Cardiac muscle cell (in vitro differentiated cells and primary cell): ENCODE measurements around the gene TSPOAP1. TPM values are rescaled to one million over a fixed set of nuclear protein-coding genes. Genes with fewer than 3 reads are reported as not detected.

Source experiments
- DNase-seq, 2 donors: peaks; one replicate each; pipeline versions ENCODE4 v3.0.0 to v3.0.0-alpha.2; 2010 to 2017; ENCODE audit warnings: low read depth in 1 of 2, low spot score in 1 of 2
- H3K27ac ChIP-seq: fragments of 200-600 bp; sonication (generic); 2 replicates; pipeline ENCODE4 v1.5.1; 2016
- H3K27me3 ChIP-seq: fragments of 200-600 bp; sonication (generic); 2 replicates; pipeline ENCODE4 v1.6.0; 2016; ENCODE audit warnings: control low read depth
- H3K36me3 ChIP-seq: fragments of 200-600 bp; sonication (generic); 2 replicates; pipeline ENCODE4 v1.5.1; 2016; ENCODE audit warnings: control low read depth
- H3K4me1 ChIP-seq: fragments of 200-600 bp; sonication (generic); 2 replicates; pipeline ENCODE4 v1.8.1; 2017; ENCODE audit warnings: low read depth, mild to moderate bottlenecking, mixed run types
- H3K4me3 ChIP-seq: fragments of 200-600 bp; sonication (generic); 2 replicates; pipeline ENCODE4 v1.5.1; 2016; ENCODE audit warnings: mild to moderate bottlenecking
- H3K9me3 ChIP-seq: fragments of 200-600 bp; sonication (generic); 2 replicates; pipeline ENCODE4 v1.5.1; 2017; ENCODE audit warnings: low read depth, mild to moderate bottlenecking, control low read depth
- polyA plus RNA-seq: library from polyadenylated mRNA; unstranded; fragments of >200 nt; fragmentation: Nextera tagmentation; extraction: Ambion mirVana; gene quantifications from 2 replicates; pipeline ENCODE4 v1.2.1, GENCODE V29; 2016
- total RNA-seq: library from RNA; depleted of rRNA; stranded (reverse); fragments of >200 nt; gene quantifications from 2 replicates; pipeline ENCODE4 v1.2.3, GENCODE V29; 2016
- TF ChIP-seq, protein P1 (sequence below): IDR thresholded peaks from 2 replicates; pipeline ENCODE4 v1.5.1; 2012; ENCODE audit warnings: low read depth, mild to moderate bottlenecking, low read length

Gene TSPOAP1
- total and polyA plus RNA-seq, 2 experiments from 2014 or later, result 77.5 to 92.1 TPM

DNA sequence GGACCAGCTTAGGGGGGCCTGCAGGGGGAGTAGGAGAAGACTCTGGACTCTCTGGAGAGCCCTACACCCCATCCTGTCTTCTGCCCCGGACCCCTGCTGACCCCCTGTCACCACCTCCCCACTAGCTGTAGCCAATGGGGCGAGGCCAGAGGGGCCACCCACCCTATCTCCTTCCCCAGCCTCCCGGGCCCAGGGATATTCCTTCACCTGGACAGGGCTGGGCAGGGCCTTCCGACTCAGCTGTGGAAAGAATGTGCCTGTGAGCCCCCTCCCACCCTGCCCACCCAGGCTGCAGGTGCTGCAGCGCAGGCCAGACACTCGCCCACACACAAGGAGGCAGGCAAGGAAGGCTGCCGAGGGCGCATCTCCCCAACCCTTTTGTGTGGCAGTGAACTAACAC lies 23.0 kb downstream of the TSPOAP1 start:
- Histone ChIP-seq H3K4me3 (no peak overlapping the region), H3K27me3 (no peaks in the 10 kb centered on the region), H3K36me3 (no peaks in the 10 kb centered on the region), H3K4me1 (no peaks in the 10 kb centered on the region), H3K9me3 (no peaks in the 10 kb centered on the region), H3K27ac (no peak overlapping the region)
- TF ChIP-seq, protein P1, sequence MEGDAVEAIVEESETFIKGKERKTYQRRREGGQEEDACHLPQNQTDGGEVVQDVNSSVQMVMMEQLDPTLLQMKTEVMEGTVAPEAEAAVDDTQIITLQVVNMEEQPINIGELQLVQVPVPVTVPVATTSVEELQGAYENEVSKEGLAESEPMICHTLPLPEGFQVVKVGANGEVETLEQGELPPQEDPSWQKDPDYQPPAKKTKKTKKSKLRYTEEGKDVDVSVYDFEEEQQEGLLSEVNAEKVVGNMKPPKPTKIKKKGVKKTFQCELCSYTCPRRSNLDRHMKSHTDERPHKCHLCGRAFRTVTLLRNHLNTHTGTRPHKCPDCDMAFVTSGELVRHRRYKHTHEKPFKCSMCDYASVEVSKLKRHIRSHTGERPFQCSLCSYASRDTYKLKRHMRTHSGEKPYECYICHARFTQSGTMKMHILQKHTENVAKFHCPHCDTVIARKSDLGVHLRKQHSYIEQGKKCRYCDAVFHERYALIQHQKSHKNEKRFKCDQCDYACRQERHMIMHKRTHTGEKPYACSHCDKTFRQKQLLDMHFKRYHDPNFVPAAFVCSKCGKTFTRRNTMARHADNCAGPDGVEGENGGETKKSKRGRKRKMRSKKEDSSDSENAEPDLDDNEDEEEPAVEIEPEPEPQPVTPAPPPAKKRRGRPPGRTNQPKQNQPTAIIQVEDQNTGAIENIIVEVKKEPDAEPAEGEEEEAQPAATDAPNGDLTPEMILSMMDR, result no peak
- no peak for DNase-seq

DNA sequence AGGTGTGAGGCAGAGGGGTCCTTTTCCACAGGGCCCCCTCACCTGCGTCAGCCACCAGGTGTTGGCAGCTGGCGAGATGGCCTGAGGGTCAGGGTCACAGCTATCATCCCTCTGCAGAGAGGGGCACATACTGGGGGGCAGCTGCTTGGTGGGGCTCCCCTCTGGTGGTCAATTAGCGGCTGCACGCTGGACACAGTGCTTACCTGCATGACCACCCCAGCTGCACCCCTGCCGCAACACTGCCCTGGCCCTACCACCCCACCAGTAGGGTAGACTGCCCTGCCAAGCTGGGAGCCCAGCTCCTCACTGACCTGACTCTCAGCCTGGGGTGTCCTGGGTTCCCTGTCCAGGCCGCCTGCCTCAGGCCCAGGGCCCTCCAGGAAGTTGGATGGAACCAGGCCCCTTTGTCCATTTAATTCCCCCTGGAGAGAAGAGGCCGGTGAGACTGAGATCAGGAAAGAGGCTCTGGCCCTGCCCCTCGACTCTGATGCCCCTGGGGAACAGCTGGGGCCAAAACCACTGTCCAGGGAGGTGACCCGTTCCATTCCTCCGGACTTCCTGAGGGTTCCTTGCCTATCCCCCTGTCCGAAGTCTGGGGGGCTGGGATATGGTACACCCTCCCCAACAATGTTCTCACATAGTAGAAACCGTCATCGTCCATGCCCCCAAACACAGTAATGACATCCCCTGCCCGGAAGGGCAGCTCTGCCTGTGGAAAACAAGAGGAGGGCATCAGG lies 23.7 kb downstream of the TSPOAP1 start:
- Histone ChIP-seq H3K27me3 (no peaks in the 10 kb centered on the region), H3K36me3 (no peaks in the 10 kb centered on the region), H3K27ac (no peak overlapping the region), H3K4me3 (no peak overlapping the region), H3K9me3 (no peaks in the 10 kb centered on the region), H3K4me1 (no peaks in the 10 kb centered on the region)
- TF ChIP-seq, protein P1, result no peak
- no peak for DNase-seq

DNA sequence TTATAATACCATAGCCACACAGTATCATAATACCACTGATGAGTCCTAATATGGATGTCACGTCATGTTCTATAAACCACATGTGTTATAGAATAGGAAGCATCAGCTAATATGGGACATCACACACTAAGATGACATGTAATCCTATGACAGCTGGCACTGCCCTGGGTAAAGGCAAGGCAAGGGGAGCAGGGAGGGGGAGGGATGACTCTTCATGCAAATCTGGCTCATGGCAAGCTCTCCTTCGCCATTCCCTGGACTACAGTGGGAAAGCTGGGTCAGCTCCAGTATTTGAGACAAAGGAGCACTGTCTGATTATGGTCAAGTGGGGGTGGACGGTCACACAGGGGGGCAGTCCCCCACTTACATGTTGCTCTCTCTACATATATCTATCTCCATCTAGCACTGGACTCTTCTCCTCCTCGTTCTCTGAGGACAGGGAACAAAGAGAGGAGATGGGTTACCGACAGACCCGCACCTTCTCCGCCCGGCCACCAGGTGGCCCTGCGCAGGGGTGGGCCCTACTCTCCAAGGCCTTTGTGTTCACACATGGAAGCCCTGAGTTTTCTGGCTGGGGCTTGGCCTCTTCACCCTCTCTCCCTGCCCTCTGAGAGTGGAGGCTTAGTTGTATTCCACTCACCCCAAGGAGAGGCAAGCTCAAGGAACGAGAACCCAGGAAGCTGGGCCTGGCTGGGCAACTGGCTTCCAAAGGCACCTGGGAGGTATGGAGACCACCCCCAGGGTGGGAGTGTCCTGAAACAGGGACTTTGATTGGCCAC lies 24.4 kb downstream of the TSPOAP1 start:
- Histone ChIP-seq H3K27me3 (no peaks in the 10 kb centered on the region), H3K4me3 (no peak overlapping the region), H3K27ac (no peak overlapping the region), H3K36me3 (no peaks in the 10 kb centered on the region), H3K9me3 (no peaks in the 10 kb centered on the region), H3K4me1 (no peaks in the 10 kb centered on the region)
- DNase-seq, result peak; percentile 61 to 63
- TF ChIP-seq, protein P1, result peak; percentile 89

DNA sequence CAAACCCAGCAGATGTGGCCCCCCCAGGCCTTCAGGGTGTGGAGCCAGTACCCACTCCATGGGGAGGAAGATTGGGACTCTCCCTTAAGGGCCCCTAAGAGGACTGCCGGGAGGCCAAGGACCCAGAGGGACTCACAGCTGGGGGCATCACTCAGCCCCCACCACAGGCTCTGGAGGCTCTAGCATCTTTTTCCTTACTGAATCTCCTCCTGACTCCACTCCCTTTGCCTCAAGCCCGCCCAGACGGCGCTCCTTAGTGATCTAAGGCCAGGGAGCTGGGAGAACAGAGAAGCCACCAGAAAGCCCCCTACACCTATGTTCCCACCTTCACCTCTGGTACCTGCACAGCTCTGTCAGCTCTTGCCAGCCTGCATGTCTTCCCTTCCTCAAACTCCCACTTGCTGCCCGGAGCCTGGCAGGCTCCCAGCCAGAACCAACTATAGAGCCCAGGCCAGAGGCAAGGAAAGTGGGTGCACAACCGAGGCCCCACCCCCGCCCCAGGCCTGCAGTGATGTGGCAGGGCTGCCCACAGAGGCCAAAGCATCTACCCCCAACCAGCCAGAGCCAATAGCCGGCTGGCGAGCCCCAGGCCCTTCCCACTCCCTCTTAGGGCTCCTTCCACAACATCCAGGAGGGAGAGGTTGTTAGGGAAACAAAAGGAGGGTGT lies 25.5 kb downstream of the TSPOAP1 start:
- H3K27ac ChIP-seq, result no peak overlapping the region
- H3K4me1 ChIP-seq, result no peaks in the 10 kb centered on the region
- no peaks in the 10 kb centered on the region for H3K36me3 ChIP-seq
- no peaks in the 10 kb centered on the region for H3K9me3 ChIP-seq
- H3K4me3 ChIP-seq, result no peak overlapping the region
- DNase-seq, result no peak
- no peaks in the 10 kb centered on the region for H3K27me3 ChIP-seq
- TF ChIP-seq, protein P1, result no peak

DNA sequence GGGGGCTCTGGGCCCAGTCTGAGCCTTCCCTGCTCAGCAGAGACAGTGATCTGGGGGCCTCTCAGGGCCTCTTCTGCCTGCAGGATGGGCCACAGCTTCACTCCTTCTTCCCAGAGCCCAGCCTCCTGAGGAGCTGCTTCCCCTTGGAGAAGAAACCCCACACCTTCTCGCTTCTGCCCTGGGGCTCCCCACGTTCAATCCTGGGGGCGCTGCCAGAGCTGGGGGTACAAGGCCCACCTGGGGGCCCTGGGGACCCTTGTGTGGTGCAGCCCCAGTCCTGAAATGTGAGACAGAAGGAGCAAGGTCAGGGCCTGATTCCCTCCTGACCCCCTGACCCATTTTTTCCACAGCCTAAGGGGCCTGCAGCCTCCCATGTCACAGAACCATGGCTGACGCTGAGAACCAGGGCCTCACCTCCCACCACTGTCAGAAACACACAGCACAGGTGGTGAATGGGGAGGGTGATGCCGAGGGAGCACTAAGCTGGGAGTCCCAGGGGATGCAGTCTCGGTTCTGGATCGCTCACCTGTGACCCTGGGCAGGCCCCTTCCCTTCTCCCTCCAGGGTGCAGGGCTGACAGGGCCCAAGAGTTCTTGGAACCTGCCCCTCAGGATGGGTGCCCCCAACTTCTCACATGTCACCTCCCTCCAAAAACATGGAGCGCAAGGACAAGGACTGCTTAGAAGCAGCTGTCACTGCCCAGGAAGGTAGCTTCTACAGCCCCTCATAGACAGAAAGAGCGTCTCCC lies 26.2 kb downstream of the TSPOAP1 start:
- DNase-seq, result no peak
- no peaks in the 10 kb centered on the region for H3K4me1 ChIP-seq
- no peaks in the 10 kb centered on the region for H3K9me3 ChIP-seq
- H3K4me3 ChIP-seq, result no peak overlapping the region
- no peaks in the 10 kb centered on the region for H3K36me3 ChIP-seq
- TF ChIP-seq, protein P1, result no peak
- H3K27ac ChIP-seq, result no peak overlapping the region
- H3K27me3 ChIP-seq, result no peaks in the 10 kb centered on the region
